MCF 10A (cell line): ENCODE data around the gene HSD17B12. TPM values are rescaled to one million over a fixed set of nuclear protein-coding genes. Genes with fewer than 3 reads are reported as not detected.

ENCODE experiments used
- BruUV-seq: library from RNA; stranded (reverse); fragments of 400-500 nt; replicated peaks from 2 replicates; lab custom pipeline; 2021; lab: Mats Ljungman, UMichigan
- CTCF ChIA-PET: fragments of 300-600 bp; sonication (Branson Sonifier 250); formaldehyde crosslinking; extraction: SDS; loops from one replicate; lab custom pipeline; 2021; ENCODE audit warnings: antibody characterized with exemption, inconsistent platforms; lab: Yijun Ruan, JAX
- POLR2A ChIA-PET: fragments of 300-600, 350-650 bp; sonication (Branson Sonifier 250); formaldehyde crosslinking; extraction: SDS; loops from one replicate; lab custom pipeline; 2020; ENCODE audit warnings: antibody characterized with exemption, inconsistent platforms; lab: Yijun Ruan, JAX
- DNase-seq: peaks from one replicate; pipeline ENCODE4 v3.0.0-alpha.2; 2018; ENCODE audit not compliant: unreplicated experiment
- H3K27ac Mint-ChIP-seq: one replicate; pipeline ENCODE4 v1.8.0; 2022; ENCODE audit warnings: mild to moderate bottlenecking, low read depth, mixed read lengths; ENCODE audit not compliant: unreplicated experiment
- H3K27me3 Mint-ChIP-seq: one replicate; pipeline ENCODE4 v1.8.0; 2022; ENCODE audit warnings: mixed read lengths; ENCODE audit not compliant: insufficient read depth, unreplicated experiment
- H3K36me3 Mint-ChIP-seq: one replicate; pipeline ENCODE4 v1.8.0; 2022; ENCODE audit warnings: mild to moderate bottlenecking, moderate library complexity, mixed read lengths; ENCODE audit not compliant: insufficient read depth, unreplicated experiment
- H3K4me1 Mint-ChIP-seq: one replicate; pipeline ENCODE4 v1.8.0; 2022; ENCODE audit warnings: mixed read lengths; ENCODE audit not compliant: insufficient read depth, unreplicated experiment
- H3K4me3 Mint-ChIP-seq: one replicate; pipeline ENCODE4 v1.8.0; 2022; ENCODE audit warnings: mild to moderate bottlenecking, moderate library complexity, mixed read lengths; ENCODE audit not compliant: unreplicated experiment
- H3K9me3 Mint-ChIP-seq: one replicate; pipeline ENCODE4 v1.8.0; 2022; ENCODE audit warnings: mixed read lengths; ENCODE audit not compliant: unreplicated experiment
- intact Hi-C: fragments of 100-400 bp; cut with micrococcal nuclease; formaldehyde crosslinking; loops from 2 replicates; pipeline ENCODE4 v1.14.1; 2022
- total RNA-seq: library from RNA; stranded (reverse); gene quantifications from 2 replicates; pipeline ENCODE4 v1.2.3, GENCODE V29; 2022
- TF ChIP-seq, protein P1 (sequence below): fragments of 200-600 bp; IDR thresholded peaks from one replicate; pipeline ENCODE4 v1.8.0; 2022; ENCODE audit warnings: antibody characterized with exemption, mild to moderate bottlenecking; ENCODE audit not compliant: unreplicated experiment

HSD17B12 gene
- total RNA-seq, 1 experiment from 2014 or later, result 117 TPM

DNA sequence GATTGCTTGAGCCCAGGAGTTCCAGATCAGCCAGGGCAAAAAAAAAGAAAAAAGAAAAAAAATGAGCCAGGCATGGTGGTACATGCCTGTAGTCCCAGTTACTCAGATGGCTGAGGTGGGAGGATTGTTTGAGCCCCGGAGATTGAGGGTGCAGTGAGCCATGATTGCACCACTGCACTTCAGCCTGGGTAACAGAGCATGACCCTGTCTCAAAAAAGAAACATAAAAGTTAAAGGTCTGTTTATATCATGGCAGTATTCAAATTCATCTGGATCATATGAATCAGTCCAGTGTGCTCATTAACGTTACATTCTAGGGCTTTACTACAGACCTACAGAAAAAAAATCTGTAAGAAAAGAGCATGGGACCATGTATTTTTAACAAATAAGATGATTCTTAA lies 13.9 kb downstream of the HSD17B12 start:
- H3K4me3 Mint-ChIP-seq, result no peak overlapping the region
- no peak overlapping the region for H3K27ac Mint-ChIP-seq
- ChIA-PET CTCF (no interaction called here), POLR2A (no interaction called here)
- no peaks in the 10 kb centered on the region for H3K36me3 Mint-ChIP-seq
- no peak for DNase-seq
- H3K9me3 Mint-ChIP-seq, result no peaks in the 10 kb centered on the region
- peaks cover 4% of the 10 kb centered on the region for H3K4me1 Mint-ChIP-seq
- BruUV-seq, result no TSS peak
- intact Hi-C loops, result no loop called here
- H3K27me3 Mint-ChIP-seq, result no peaks in the 10 kb centered on the region
- TF ChIP-seq, protein P1, sequence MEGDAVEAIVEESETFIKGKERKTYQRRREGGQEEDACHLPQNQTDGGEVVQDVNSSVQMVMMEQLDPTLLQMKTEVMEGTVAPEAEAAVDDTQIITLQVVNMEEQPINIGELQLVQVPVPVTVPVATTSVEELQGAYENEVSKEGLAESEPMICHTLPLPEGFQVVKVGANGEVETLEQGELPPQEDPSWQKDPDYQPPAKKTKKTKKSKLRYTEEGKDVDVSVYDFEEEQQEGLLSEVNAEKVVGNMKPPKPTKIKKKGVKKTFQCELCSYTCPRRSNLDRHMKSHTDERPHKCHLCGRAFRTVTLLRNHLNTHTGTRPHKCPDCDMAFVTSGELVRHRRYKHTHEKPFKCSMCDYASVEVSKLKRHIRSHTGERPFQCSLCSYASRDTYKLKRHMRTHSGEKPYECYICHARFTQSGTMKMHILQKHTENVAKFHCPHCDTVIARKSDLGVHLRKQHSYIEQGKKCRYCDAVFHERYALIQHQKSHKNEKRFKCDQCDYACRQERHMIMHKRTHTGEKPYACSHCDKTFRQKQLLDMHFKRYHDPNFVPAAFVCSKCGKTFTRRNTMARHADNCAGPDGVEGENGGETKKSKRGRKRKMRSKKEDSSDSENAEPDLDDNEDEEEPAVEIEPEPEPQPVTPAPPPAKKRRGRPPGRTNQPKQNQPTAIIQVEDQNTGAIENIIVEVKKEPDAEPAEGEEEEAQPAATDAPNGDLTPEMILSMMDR, result no peak

DNA sequence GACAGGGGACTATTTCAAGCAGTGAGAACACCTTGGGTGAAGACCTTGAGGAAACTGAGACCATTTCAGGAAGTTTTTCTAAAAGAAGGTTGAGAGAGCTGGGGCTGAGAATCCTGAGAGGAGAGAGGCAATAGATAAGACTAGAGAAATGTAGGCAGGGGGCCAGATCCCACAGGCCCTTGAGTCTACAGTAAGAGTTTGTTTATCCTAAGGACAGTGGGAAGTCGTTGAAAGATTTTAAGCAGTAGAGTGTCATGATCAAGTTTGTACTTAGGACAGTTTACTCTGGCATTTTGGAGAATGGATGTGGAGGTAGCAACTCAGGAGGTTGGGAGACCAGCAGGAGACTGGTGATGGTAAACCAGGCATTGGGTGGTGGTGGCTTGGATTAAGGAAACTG lies 17.1 kb downstream of the HSD17B12 start:
- H3K27ac Mint-ChIP-seq, result no peak overlapping the region
- H3K4me3 Mint-ChIP-seq, result no peak overlapping the region
- POLR2A ChIA-PET, result interaction anchor here (0.5 to 1.7 kb wide), 5 partner anchors 11 to 385 kb away, joined by 3 to 8 read pairs (median 3); partner anchors contain the start of gene API5

GRCh38 chr11:43699870-43700269 lies 19.3 kb downstream of the HSD17B12 start:
- POLR2A ChIA-PET, result interaction anchor here (3.1 kb wide), 1 partner anchor 13 kb away, joined by 13 read pairs; no protein-coding TSS in a partner anchor

More for the DNA sequence above, 17.1 kb downstream of the HSD17B12 start:
- no peak for DNase-seq
- H3K4me1 Mint-ChIP-seq, result peaks cover 4% of the 10 kb centered on the region
- TF ChIP-seq, protein P1, result no peak
- H3K36me3 Mint-ChIP-seq, result peaks cover 4% of the 10 kb centered on the region
- no TSS peak for BruUV-seq
- intact Hi-C loops, result no loop called here
- peaks cover 10% of the 10 kb centered on the region for H3K9me3 Mint-ChIP-seq
- CTCF ChIA-PET, result interaction anchor here (1.0 kb wide), 1 partner anchor 11 kb away, joined by 5 read pairs; no protein-coding TSS in a partner anchor
- H3K27me3 Mint-ChIP-seq, result no peaks in the 10 kb centered on the region

DNA sequence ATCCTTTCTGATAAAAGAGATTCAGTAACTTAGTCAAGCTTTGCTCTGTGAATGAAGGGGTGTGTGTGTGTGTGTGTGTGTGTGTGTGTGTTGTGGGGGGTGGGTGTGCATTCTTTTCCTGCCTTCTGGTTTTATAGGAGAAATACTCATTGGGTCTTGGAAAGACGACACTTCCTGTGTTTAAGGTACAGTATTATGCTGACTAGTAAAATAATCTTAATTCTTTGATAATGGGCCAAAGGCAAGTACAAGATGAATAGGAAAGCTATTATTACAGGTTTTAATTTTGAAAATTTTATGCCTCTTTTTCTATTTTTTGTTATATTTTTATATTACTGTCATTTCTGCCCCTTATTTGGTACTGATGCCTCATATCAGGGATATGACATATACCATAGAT lies 26.1 kb downstream of the HSD17B12 start:
- Mint-ChIP-seq H3K4me3 (no peak overlapping the region), H3K27me3 (no peaks in the 10 kb centered on the region), H3K36me3 (peaks cover 6% of the 10 kb centered on the region), H3K9me3 (peaks cover 14% of the 10 kb centered on the region), H3K4me1 (no peaks in the 10 kb centered on the region), H3K27ac (no peak overlapping the region)
- TF ChIP-seq, protein P1, result no peak
- intact Hi-C loops, result loop anchor here (5.0 kb wide), 1 partner anchor 204 kb away; no protein-coding TSS in a partner anchor
- POLR2A ChIA-PET, result no interaction called here
- no peak for DNase-seq
- BruUV-seq, result no TSS peak
- CTCF ChIA-PET, result interaction anchor here (0.6 to 1.1 kb wide), 4 partner anchors 19 to 343 kb away, joined by 3 to 6 read pairs (median 3); no protein-coding TSS in a partner anchor

More at GRCh38 chr11:43699870-43700269, 19.3 kb downstream of the HSD17B12 start:
- no peak for DNase-seq
- Mint-ChIP-seq H3K36me3 (peaks cover 6% of the 10 kb centered on the region), H3K4me1 (no peaks in the 10 kb centered on the region), H3K27me3 (no peaks in the 10 kb centered on the region), H3K27ac (no peak overlapping the region), H3K4me3 (no peak overlapping the region), H3K9me3 (peaks cover 24% of the 10 kb centered on the region)
- BruUV-seq, result no TSS peak
- CTCF ChIA-PET, result interaction anchor here (0.6 kb wide), 1 partner anchor 128 kb away, joined by 3 read pairs; no protein-coding TSS in a partner anchor
- TF ChIP-seq, protein P1, result no peak
- intact Hi-C loops, result no loop called here
